Astrocyte of the hippocampus (primary cell): ENCODE measurements around the gene PFN1.
A peak's percentile ranks its signal among the peaks of the same experiment; 100 is the strongest.

Experiments
- DNase-seq: peaks from one replicate; pipeline ENCODE4 v3.0.0; 2011; ENCODE audit warnings: low read depth, low spot score

The PFN1 gene

GRCh38 chr17:4948166-4948930 is at the start of gene PFN1:
Gene PFN1, minus strand, starts transcription at chr17:4948530. Its CDS starts 136 bp downstream, at chr17:4948394.
- DNase-seq: peak; percentile 94

GRCh38 chr17:4997302-4998026 is 49.1 kb upstream of the PFN1 start, which contains the start of the genes INCA1 and KIF1C:
Gene INCA1, minus strand, starts transcription at chr17:4997522. Its CDS starts 3,085 bp downstream, at chr17:4994437.
Gene KIF1C, plus strand, starts transcription at chr17:4997950. Its CDS starts 2,297 bp downstream, at chr17:5000247.
- peak; percentile 97 for DNase-seq

DNA sequence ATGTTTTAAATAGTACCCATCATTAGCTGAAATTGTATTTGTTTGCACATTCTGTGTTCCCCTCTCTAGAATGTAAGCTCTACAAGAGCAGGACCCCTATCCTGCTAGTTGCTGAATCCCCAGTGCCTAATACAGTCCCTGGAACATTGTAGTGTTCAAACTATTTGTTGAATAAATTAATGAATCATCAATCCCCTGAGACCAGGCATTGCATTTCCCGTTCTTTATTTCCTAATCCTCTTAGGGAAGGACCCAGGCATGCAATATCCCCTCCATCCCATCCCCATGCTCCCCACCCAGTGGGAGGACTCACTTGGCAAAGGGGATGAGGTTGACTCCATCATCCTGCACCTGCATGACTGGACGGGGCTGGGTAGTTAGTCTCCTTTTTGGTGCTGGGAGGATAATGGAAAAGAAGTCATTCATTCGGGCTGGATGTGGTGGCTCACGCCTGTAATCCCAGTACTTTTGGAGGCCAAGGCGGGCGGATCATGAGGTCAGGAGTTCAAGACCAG is 45.8 kb upstream of the PFN1 start:
- no peak for DNase-seq

DNA sequence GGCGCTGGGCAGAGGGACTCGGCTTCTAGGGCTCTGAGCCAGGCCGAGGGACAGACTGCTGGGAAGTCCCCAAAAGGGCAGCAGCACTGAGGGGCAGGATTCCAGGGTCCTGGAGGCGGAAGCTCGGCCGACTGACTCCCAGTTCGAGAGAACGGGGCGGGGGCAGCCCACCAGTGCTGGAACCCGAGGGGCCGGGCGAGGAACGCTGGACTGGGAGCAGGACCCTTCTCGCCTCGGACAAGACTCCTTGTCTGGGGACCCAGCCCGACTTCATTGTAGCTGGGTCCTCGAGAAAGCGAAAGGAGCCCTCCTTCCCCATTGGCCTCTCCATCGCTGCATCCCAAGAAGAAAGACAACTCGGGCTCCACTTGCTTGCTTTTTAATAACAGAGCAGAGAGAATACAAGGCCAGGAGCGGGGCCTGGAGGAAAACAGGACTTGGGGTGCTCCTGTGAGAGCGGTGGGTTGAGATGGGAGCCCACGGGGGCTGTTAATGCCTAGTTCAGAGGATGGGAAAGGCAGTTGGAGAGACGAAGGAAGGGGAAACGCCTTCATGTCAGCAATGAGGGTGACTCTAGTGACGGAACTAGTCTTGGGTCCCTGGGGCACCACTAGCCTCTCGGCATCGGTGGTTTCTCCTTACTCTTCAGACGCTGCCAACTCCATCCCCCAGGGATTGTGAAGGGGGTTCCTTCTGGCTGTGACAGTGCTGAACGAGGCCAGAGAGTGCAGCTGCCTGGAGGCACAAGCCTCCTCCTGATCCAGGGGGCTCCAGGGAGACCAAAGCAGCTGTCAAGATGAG is 39.6 kb upstream of the PFN1 start:
- DNase-seq: peak; percentile 21

- DNase-seq: peak; percentile 87
These were observed 38.8 kb upstream of the PFN1 start, which contains the start of gene CAMTA2 for GRCh38 chr17:4986951-4987766. Gene CAMTA2, minus strand, starts transcription at chr17:4987675. Its CDS starts 1,453 bp downstream, at chr17:4986222.

DNA sequence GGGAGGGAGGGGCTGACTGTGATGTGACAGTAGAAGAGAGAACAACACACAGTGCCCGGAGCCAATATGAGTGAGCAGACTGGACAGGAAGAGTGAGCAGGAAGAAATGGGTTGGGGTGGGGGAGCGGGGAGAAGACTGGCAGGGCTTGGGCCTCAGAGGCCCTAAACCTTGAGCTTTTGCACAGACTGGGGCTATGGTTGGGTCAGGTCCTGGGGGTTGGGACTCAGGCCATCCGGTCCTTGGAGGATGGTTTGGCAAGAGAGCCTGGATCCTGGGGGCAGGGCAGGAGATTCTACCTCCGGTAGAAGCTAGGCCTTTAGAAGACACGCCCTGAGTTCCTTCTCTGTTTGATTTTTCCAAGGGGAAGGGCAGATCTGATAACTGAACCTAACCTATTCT is 38.1 kb upstream of the PFN1 start:
- DNase-seq: no peak

- DNase-seq: no peak
These were observed 34.0 kb upstream of the PFN1 start for GRCh38 chr17:4982305-4982704.

DNA sequence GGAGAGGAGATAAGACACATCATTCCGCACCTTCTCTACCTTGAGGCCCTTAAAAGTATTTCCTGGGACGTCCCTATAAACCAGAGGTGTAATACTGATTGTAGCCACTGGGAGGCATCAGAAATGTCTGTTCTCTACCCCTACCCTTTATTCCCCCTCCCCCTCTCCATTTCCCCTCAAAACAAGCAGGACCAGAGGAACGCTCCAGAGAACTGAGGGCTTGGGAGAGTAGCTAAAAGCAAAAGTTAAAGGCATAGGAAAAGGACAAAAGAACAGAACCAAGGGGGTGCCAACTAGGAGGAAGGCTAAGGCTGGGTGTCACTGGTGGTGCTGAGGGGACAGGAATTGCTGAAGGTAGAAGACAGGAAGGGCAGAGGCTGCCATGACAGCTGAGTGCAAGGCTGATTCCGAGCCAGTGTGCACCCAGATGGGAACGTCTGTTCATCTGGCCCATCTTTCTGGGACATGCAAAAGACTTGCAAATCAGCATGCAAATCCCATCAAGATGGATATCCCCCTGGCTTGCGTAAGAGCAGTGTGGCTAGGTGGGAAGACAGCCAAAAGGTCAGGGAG is 32.4 kb upstream of the PFN1 start:
- peak; percentile 78 for DNase-seq

DNA sequence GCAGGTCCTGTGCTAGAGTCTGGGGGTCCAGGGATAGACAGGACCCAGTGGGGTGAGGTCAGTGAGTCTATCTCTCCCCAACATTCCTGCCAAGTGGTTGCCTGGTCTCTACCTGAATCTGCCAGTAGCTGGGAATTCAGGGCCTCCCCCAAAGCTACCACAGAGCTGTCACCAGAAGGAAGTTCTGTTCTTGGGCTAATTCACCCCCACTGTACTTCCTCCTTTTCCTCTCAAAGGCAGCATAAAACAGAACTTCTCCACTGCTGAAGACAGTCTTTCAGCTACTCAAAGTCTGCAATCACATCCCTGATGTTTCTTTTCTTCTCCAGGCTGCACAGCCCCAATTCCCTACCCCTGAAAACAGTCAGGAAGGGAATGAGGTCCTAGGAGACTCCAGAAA is 30.4 kb upstream of the PFN1 start:
- DNase-seq: no peak

GRCh38 chr17:4974115-4974670 is 25.9 kb upstream of the PFN1 start:
- DNase-seq: no peak

DNA sequence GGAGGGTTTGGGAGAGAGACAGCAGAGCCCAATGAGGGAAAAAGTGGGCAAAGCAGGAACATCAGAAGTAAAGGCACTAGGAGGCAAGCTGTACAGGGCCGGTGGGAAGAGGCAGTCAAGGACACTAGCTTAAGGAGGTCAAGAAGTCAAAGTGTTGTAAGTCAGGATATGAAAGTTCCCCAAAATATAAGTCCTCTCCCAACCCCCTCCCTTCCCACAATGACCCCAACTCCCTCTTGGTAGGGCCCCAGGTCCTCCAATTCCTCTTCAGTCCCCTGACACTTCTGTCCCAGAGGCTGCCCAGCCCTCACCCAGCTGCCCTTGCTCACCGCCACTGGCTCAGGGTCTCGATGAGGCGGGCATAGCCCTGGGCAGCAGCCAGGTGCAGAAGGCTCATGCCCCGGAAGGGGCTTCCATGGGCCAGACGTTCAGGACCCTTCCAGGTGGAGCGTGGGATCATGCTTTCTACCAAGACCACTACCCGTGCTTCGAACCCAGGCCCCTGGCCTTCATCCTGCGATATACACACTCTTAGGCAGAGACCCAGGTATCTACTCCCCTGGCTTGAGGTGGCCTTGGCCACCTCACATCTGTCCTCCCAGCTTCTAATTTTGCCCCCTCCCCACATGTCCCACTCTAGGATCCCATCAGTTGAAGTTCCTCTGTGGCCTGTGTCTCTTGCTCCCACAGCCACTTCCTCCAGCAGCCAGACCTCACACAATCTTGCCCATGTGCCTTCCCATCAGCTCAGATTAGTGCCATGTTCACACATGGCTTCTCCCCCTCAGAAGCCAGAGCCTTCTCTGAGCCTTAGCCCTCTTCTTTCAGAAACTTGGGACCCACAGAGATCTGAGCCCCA is 25.2 kb upstream of the PFN1 start:
- no peak for DNase-seq

DNA sequence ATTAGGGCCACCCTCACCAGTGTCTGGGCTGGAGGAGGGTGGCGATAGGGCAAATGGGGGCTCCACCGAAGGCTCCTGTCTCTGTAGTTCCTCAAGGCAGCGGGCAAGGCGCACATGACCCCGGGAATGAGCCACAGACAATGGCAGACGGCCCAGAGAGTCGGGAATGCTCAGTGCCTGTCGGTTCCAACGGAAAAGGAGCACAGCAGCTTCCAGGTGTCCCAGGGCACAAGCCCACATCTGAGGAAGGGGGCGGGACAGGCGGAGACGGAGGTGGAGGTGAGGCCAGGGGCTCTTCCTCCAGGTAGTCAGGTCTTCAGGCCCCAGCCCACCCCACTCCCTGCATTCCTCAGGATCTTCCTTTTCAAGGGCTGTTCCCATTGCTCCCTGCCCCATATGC is 24.4 kb upstream of the PFN1 start:
- no peak for DNase-seq

DNA sequence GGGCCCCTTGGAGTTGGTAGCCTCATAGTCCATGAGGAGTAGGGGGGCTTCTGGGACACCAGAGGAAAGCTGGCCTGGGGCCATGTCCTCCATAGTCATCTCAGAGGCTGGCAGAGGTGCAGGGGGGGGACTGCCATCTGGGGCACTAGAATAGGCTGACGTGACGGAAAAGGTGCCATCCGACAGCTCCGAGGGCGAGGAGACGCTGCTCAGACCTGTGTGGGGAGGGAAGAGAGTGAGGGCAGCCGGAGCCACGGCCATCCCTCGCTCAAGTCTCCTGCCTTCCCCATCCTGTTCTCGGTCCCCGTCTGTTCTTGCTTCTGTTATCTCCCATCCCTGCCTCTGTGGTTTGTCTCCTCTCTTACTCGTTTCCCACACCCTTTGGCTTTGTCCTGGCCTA is 24.0 kb upstream of the PFN1 start:
- no peak for DNase-seq

GRCh38 chr17:4971826-4972225 is 23.5 kb upstream of the PFN1 start:
- DNase-seq: no peak

DNA sequence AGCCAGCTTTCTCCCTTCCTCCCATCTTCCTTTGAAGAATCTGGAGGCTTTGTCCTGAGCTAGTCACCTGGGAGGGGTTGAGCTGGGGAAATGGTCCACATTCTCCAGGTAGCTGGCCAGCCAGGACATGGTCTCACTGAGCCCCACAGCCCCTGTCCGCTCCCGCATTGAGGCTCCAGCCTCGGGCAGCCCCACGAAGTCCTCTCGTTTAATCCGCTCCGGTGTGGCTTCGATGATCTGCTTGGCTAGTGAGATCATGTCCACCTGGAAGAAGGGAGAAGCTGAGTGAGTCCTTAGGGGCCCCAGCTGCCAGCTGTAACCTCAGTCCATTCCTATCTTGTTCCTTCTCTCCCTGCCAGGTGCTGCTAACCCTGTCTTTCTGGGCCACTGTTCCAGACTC is 21.9 kb upstream of the PFN1 start:
- no peak for DNase-seq

DNA sequence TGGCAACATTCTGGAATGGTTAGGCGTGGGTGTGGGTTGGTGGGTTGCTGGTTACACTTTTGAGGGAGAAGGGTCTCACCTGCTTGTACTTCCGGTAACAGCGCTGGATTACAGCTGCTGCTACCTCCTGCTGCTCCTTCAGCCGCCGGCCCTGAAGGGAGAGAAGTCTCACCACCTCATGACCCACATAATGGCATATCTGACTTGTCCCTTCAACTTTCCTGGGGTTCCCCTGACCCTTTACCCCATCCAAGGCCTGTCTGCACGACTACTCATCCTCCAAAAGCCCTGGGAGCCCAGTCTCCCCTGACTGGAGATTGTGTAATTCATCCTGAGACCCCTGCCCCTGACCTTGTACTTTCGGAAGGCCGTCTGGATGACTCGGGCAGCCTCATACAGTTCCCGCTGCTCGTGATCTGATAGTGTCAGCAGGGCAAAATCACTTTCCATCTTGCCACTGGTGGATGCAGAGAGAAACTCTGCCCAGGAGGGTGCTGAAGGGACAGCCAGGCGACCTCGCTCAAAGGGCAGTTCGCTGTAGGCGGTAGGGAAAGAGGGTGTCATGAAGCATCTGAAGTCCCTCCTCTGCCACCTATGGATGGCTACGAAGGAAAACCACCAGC is 21.3 kb upstream of the PFN1 start:
- peak; percentile 46 for DNase-seq

DNA sequence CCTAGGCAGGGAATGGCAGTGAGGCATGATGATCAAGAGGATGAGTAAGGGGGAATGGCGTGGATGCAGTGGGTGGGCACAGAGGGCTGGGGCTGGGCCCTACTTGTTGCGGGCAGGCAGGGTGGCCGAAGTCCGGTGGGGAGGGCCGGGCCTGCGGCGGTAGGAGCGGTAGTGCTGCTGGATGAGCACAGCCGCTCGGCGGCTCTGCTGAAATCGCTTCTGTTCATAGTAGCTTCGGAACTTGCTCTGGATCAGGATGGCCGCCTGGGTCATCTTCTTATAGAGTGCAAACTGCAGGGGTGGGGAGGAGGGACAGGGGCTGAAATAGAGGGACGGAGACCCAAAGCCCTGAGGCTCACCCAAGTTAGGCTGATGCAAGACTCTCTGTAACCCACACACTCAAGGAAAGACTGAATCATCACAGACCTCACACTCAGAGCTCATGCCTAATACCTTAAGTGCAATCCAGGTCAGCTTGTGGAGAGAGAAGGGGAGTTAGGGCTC is 20.8 kb upstream of the PFN1 start:
- peak; percentile 89 for DNase-seq

- DNase-seq: peak; percentile 75
These were observed 20.2 kb upstream of the PFN1 start for GRCh38 chr17:4968486-4969046.
